Osteoblast (primary cell): Measurements from ENCODE around the gene GSTM5. TPM values are rescaled to one million over a fixed set of nuclear protein-coding genes. Genes with fewer than 3 reads are reported as not detected.
"Not testable (repeated sequence)": the region's sequence is repeated elsewhere in the genome, so short reads cannot be mapped to it uniquely, and the experiment has no call there.

Experiments used
- DNase-seq: peaks from one replicate; pipeline ENCODE4 v3.0.0; 2011; ENCODE audit warnings: low spot score, mixed read lengths; ENCODE audit not compliant: insufficient read length; ENCODE audit errors: missing footprints
- H2AFZ ChIP-seq: 2 replicates; pipeline ENCODE4 v1.6.0; 2011; ENCODE audit warnings: mild to moderate bottlenecking, low read length
- H3K27ac ChIP-seq: 2 replicates; pipeline ENCODE4 v1.5.1; 2011; ENCODE audit warnings: mild to moderate bottlenecking, low read depth, low read length, moderate library complexity
- H3K27me3 ChIP-seq: 2 replicates; pipeline ENCODE4 v1.6.0; 2012; ENCODE audit warnings: mild to moderate bottlenecking, control low read depth, inconsistent platforms, low read length, moderate library complexity; ENCODE audit not compliant: insufficient read depth
- H3K36me3 ChIP-seq: 2 replicates; pipeline ENCODE4 v1.5.1; 2011; ENCODE audit warnings: mild to moderate bottlenecking, low read length, control low read depth, moderate library complexity; ENCODE audit not compliant: insufficient read depth
- H3K4me1 ChIP-seq: 2 replicates; pipeline ENCODE4 v1.5.1; 2011; ENCODE audit warnings: mild to moderate bottlenecking, low read length, control low read depth, moderate library complexity; ENCODE audit not compliant: insufficient read depth
- H3K4me2 ChIP-seq: 2 replicates; pipeline ENCODE4 v1.6.0; 2011; ENCODE audit warnings: mild to moderate bottlenecking, low read length; ENCODE audit not compliant: insufficient read depth
- H3K4me3 ChIP-seq: fragments of 200-600 bp; sonication (generic); 3 replicates; pipeline ENCODE4 v1.5.1; 2012; ENCODE audit warnings: mild to moderate bottlenecking, low read length, inconsistent platforms; ENCODE audit not compliant: insufficient read depth
- H3K79me2 ChIP-seq: 2 replicates; pipeline ENCODE4 v1.6.0; 2012; ENCODE audit warnings: mild to moderate bottlenecking, low read length, control low read depth, inconsistent platforms; ENCODE audit not compliant: insufficient read depth
- H3K9me3 ChIP-seq: 2 replicates; pipeline ENCODE4 v1.5.1; 2011; ENCODE audit warnings: low read depth, low read length, control low read depth
- H4K20me1 ChIP-seq: 2 replicates; pipeline ENCODE4 v1.6.0; 2012; ENCODE audit warnings: mild to moderate bottlenecking, low read length, control low read depth; ENCODE audit not compliant: insufficient read depth
- total RNA-seq: library from RNA; depleted of rRNA; stranded (reverse); fragments of >200 nt; gene quantifications from 2 replicates; pipeline ENCODE4 v1.2.3, GENCODE V29; 2012
- TF ChIP-seq, protein P1 (sequence below): IDR thresholded peaks from 2 replicates; pipeline ENCODE4 v1.5.1; 2011; ENCODE audit warnings: mild to moderate bottlenecking, low read depth, low read length, moderate library complexity; ENCODE audit errors: extremely low read depth

GSTM5 gene
- 2.1 and 4.3 TPM in 2 replicates for total RNA-seq

DNA sequence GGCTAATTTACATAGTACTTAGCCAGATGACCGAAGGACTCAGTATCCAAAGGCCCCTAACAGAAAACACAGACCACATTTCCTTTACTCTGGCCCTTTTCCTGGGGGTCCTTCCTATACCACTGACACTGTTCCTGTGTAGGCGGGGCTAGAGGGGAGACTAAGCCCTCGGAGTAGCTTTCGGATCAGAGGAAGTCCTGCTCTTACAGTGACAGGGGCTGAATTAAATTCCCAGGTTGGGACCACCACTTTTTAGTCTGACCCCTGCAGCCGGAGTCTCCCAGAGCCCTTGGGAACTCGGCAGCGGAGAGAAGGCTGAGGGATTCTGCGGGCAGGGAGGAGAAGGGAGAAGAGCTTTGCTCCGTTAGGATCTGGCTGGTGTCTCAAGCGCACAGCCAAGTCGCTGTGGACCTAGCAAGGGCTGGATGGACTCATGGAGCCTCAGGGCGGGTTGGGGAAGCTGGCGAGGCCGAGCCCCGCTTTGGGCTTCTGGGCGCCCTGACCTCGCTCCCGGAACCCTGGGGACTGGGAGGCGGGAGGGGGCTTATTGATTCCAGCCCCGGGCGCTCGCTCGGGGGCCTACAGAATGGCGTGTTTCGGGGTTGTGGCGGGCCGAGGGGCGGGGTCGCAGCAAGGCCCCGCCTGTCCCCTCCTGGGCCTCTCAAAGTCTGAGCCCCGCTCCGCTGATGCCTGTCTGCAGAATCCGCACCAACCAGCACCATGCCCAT is at the start of gene GSTM5:
Gene GSTM5 (plus strand): TSS at position 659 of the 728 bp plus-strand sequence. CDS start 62 bp downstream, at position 721.
- not testable (repeated sequence) for H3K79me2 ChIP-seq, DNase-seq, H3K4me1 ChIP-seq, H4K20me1 ChIP-seq, H3K9me3 ChIP-seq, H3K27me3 ChIP-seq, H3K27ac ChIP-seq, H3K36me3 ChIP-seq
- peak within 1 kb of the TSS; percentile 75 for H3K4me2 ChIP-seq
- peak within 1 kb of the TSS; percentile 46 for H2AFZ ChIP-seq
- H3K4me3 ChIP-seq: peak within 1 kb of the TSS; percentile 64

DNA sequence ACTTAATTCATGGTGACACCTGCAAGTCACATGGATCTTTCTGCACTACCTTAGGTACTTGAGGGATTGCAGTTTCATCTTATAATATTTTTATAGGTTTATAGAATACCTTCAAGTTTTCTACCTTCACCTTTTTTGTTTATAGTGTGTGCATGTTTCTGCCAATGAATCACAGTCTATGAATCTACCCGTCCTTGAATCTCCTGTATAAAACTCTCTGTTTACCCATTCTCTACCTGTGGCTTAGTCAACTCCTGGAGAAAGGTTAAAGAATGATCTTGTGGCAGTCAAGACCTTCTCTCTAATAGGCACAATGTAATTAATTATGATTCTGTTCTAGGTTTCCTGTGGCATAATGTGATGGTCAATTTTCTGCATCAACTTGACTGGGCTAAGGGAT is 47.4 kb upstream of the GSTM5 start:
- H3K4me2 ChIP-seq: no peak overlapping the region
- no peaks in the 10 kb centered on the region for H3K36me3 ChIP-seq
- H3K4me3 ChIP-seq: no peak overlapping the region
- H3K27me3 ChIP-seq: no peaks in the 10 kb centered on the region
- no peaks in the 10 kb centered on the region for H4K20me1 ChIP-seq
- H3K4me1 ChIP-seq: peaks cover 11% of the 10 kb centered on the region
- no peak for DNase-seq
- no peaks in the 10 kb centered on the region for H3K9me3 ChIP-seq
- no peak overlapping the region for H3K27ac ChIP-seq
- TF ChIP-seq, protein P1, sequence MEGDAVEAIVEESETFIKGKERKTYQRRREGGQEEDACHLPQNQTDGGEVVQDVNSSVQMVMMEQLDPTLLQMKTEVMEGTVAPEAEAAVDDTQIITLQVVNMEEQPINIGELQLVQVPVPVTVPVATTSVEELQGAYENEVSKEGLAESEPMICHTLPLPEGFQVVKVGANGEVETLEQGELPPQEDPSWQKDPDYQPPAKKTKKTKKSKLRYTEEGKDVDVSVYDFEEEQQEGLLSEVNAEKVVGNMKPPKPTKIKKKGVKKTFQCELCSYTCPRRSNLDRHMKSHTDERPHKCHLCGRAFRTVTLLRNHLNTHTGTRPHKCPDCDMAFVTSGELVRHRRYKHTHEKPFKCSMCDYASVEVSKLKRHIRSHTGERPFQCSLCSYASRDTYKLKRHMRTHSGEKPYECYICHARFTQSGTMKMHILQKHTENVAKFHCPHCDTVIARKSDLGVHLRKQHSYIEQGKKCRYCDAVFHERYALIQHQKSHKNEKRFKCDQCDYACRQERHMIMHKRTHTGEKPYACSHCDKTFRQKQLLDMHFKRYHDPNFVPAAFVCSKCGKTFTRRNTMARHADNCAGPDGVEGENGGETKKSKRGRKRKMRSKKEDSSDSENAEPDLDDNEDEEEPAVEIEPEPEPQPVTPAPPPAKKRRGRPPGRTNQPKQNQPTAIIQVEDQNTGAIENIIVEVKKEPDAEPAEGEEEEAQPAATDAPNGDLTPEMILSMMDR: no peak
- H2AFZ ChIP-seq: no peak overlapping the region
- H3K79me2 ChIP-seq: no peaks in the 10 kb centered on the region

DNA sequence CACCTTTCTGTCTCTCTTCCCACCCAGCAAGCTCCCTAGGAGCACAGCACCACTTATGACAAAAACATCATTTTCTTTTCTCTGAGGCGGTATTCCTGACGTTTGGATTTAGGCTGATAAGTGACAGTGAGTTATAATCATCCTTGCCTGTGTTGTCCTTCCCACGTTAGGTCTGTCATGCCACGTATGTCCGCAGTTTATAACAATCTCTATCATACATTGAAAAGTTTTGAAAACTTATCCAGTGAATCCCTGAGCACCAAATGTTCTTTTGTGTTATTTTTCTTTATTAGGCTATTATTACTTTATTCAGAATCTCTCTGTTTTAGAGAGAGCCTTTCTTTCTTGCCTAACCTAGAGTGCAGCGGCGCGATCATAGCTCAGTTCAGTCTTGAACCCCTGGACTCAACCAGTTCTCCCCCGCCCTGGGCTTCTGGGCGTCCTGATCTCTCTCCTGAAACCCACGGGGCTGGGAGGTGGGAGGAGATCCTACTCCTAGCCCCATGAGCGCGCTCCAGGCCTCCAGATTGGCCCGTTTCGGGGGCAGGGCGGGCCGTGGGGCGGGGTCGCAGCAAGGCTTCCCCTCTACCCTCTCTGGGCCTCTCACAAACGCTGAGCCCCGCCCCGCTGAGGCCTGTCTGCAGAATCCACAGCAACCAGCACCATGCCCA is 44.5 kb upstream of the GSTM5 start, which contains the start of gene GSTM2:
Gene GSTM2 (plus strand): TSS at position 606 of the 671 bp plus-strand sequence. CDS start 59 bp downstream, at position 665.
- DNase-seq: peak; percentile 98
- Histone ChIP-seq H3K79me2 (no peaks in the 10 kb centered on the region), H4K20me1 (no peaks in the 10 kb centered on the region), H3K9me3 (no peaks in the 10 kb centered on the region), H3K27me3 (no peaks in the 10 kb centered on the region), H3K27ac (peak within 1 kb of the TSS; percentile 5), H3K4me1 (peaks cover 11% of the 10 kb centered on the region), H3K4me3 (peak within 1 kb of the TSS; percentile 73), H3K4me2 (peak within 1 kb of the TSS; percentile 78), H2AFZ (peak within 1 kb of the TSS; percentile 83), H3K36me3 (peaks cover 4% of the 10 kb centered on the region)
- TF ChIP-seq, protein P1: no peak

DNA sequence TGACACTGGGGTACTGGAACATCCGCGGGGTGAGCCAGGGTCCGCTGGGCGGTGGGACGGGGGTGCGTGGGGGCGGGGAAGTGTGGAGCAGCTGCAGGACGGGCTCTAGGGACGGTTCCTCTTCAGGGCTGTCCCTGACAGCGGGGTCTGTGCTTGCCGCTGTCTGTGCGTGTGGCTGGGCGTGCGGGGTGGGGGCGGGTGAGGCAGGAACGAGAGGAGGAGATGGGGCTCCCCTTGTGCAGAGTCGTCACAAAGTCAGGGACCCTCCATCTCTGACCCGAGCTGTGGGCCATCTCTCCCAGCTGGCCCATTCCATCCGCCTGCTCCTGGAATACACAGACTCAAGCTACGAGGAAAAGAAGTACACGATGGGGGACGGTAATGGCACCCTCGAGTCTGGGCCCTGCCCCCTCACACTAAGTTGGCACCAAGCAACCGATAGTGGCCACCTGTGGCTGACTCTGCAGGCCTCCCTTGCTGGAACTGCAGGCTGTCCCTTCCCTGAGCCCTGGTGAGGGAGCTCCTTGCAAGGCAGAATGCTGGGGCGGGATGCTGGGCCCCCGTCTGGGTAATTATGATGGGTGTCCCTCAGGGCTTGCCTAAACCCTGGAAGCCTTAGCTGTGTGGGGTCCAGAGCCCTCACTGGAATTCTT is 43.8 kb upstream of the GSTM5 start:
- Histone ChIP-seq H3K4me1 (peaks cover 11% of the 10 kb centered on the region), H4K20me1 (no peaks in the 10 kb centered on the region), H3K4me2 (peak overlapping the region; percentile 78), H2AFZ (peak overlapping the region; percentile 83), H3K9me3 (no peaks in the 10 kb centered on the region), H3K79me2 (no peaks in the 10 kb centered on the region), H3K27ac (no peak overlapping the region), H3K36me3 (peaks cover 4% of the 10 kb centered on the region), H3K27me3 (no peaks in the 10 kb centered on the region), H3K4me3 (peak overlapping the region; percentile 73)
- no peak for DNase-seq
- TF ChIP-seq, protein P1: no peak
